Thoracic aorta (tissue), 2 donors: ENCODE data around the gene TBL3. TPM values are rescaled to one million over a fixed set of nuclear protein-coding genes. Genes with fewer than 3 reads are reported as not detected.

Experiments used
- ATAC-seq: fragments of 150-250 bp; one replicate; pipeline ENCODE4 v1.8.0; 2017; ENCODE audit warnings: low read depth; ENCODE audit not compliant: insufficient number of reproducible peaks, low FRiP score
- DNase-seq: peaks from one replicate; pipeline ENCODE4 v3.0.0-alpha.2; 2020; ENCODE audit warnings: low spot score
- H3K27ac ChIP-seq, 2 donors: fragments of 200-600 bp; sonication (generic); 1 replicate in 1 of 2; 2 replicates in 1 of 2; pipeline ENCODE4 v1.5.1; 2016; ENCODE audit warnings: mild to moderate bottlenecking in 2 of 2, moderate library complexity in 2 of 2
- H3K27me3 ChIP-seq: fragments of 200-600 bp; sonication (generic); replicated peaks from 2 replicates; pipeline ENCODE4 v1.6.0; 2016; ENCODE audit warnings: mild to moderate bottlenecking; ENCODE audit not compliant: insufficient read depth
- H3K36me3 ChIP-seq: fragments of 200-600 bp; sonication (generic); one replicate; pipeline ENCODE4 v1.5.1; 2016
- H3K4me1 ChIP-seq, 2 donors: fragments of 200-600 bp; sonication (generic); 1 replicate in 1 of 2; 2 replicates in 1 of 2; pipeline versions ENCODE4 v1.5.1 to v1.6.0; 2016; ENCODE audit warnings: low read depth in 2 of 2, mild to moderate bottlenecking in 1 of 2; ENCODE audit not compliant: control insufficient read depth in 1 of 2
- H3K4me3 ChIP-seq: fragments of 200-600 bp; sonication (generic); 2 replicates; pipeline ENCODE4 v1.5.1; 2016; ENCODE audit warnings: mild to moderate bottlenecking
- H3K9me3 ChIP-seq: fragments of 200-600 bp; sonication (generic); 2 replicates; pipeline ENCODE4 v1.5.1; 2016
- total RNA-seq, 2 donors: library from RNA; depleted of rRNA; stranded (reverse); fragments of >200 nt; gene quantifications; one replicate each; pipeline versions ENCODE4 v1.1.0 to v1.2.3, GENCODE V29; 2016
- TF ChIP-seq, protein P1 (sequence below): fragments of 200-600 bp; sonication (generic); IDR thresholded peaks from one replicate; pipeline ENCODE4 v1.5.1; 2019; ENCODE audit warnings: antibody characterized with exemption

TBL3 gene
- total RNA-seq, 2 donors from 2014 or later = 22.2 to 44.8 TPM

DNA sequence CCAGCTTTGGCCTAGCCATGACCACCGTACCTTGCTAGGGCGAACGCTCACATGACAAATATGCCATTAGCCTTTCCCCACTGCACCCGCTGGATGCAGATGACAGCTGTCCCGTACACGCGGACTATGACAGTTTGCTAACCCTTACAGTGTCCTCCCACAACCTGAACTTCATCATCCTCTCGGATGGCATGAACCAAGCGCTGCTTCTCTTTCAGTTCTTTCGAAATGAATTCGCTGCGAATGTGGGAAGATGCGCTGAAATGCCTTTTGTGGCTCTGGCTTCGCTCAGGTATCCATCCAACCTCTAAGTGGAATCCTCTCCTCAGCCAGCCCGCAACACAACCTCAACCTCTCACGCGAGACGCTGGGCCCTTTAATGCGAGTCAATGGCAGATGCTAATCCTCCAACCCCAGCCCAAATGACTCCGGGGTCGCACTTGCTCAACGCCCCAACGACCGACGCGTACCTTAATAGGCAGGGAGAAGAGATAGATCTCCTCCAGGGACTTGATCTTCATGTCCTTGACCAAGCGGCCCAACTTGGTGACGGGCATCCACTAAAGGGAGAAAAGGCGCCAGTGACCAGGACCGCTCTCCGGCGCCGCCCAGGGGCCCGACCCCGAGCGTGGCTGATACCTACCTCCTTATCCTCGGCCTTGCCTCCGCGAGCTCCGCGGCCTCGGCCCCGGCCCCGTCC, 7.9 kb upstream of the TBL3 start:
- ATAC-seq = peak; percentile 5
- Histone ChIP-seq H3K4me3 (peak overlapping the region; percentile 92), H3K27ac (peak overlapping the region; percentile 96 to 97), H3K9me3 (no peaks in the 10 kb centered on the region), H3K27me3 (no peaks in the 10 kb centered on the region), H3K36me3 (peaks cover 18% of the 10 kb centered on the region), H3K4me1 (peaks cover 12 to 24% of the 10 kb centered on the region in 2 donors)
- TF ChIP-seq, protein P1, sequence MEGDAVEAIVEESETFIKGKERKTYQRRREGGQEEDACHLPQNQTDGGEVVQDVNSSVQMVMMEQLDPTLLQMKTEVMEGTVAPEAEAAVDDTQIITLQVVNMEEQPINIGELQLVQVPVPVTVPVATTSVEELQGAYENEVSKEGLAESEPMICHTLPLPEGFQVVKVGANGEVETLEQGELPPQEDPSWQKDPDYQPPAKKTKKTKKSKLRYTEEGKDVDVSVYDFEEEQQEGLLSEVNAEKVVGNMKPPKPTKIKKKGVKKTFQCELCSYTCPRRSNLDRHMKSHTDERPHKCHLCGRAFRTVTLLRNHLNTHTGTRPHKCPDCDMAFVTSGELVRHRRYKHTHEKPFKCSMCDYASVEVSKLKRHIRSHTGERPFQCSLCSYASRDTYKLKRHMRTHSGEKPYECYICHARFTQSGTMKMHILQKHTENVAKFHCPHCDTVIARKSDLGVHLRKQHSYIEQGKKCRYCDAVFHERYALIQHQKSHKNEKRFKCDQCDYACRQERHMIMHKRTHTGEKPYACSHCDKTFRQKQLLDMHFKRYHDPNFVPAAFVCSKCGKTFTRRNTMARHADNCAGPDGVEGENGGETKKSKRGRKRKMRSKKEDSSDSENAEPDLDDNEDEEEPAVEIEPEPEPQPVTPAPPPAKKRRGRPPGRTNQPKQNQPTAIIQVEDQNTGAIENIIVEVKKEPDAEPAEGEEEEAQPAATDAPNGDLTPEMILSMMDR = no peak
- DNase-seq = no peak

DNA sequence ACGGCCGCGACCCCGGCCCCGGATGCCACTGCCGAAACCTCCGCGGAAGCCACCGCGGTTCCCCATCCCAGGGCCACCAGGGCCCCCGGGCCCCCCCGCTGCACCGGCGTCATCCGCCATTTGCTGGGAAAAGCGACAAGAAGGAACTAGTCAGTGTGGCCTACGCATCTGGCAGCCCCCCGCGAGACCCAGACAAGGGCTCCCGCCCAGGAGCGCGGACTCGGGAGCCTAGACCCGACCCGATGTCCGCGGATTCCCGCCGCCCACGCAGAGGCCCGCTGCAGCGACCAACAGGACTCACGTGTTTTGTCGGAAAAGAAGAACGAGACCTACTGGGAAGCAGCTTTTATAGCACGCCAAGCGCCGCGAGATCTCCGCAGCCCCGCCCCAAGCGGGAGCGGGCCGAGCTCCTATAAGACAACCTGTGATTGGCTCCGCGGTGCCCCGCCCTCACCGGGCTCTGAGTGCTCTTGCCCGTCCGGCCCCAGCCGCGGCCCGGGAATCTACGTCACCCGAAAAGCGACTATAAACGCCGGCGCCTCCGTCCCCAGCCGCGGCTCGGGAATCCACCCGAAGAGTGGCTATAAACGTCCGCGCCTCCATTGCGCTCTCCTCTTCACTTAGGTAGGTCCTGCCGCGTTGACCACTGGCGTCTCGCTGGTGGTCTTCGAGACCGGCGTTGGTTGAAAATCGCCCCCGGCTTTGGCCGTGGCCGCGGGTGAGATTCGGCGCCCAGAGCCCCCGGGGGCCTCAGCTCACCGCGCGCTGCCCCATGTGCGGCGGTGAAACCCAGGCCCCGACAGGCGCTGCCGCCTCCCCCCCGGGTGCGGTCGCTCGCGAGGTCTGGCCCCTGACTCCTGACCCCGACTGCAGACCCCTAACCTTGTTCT, 7.1 kb upstream of the TBL3 start, which contains the start of gene RPS2:
TSS of gene RPS2 (minus strand) at position 321 of the 890 bp plus-strand sequence. CDS start at position 120, 201 bp downstream.
- Histone ChIP-seq H3K27ac (peak within 1 kb of the TSS; percentile 96 to 97), H3K9me3 (no peaks in the 10 kb centered on the region), H3K36me3 (peaks cover 18% of the 10 kb centered on the region), H3K27me3 (no peaks in the 10 kb centered on the region), H3K4me3 (peak within 1 kb of the TSS; percentile 92), H3K4me1 (peaks cover 12 to 23% of the 10 kb centered on the region in 2 donors)
- TF ChIP-seq, protein P1 = no peak
- peak; percentile 99 for DNase-seq
- ATAC-seq = peak; percentile 94

DNA sequence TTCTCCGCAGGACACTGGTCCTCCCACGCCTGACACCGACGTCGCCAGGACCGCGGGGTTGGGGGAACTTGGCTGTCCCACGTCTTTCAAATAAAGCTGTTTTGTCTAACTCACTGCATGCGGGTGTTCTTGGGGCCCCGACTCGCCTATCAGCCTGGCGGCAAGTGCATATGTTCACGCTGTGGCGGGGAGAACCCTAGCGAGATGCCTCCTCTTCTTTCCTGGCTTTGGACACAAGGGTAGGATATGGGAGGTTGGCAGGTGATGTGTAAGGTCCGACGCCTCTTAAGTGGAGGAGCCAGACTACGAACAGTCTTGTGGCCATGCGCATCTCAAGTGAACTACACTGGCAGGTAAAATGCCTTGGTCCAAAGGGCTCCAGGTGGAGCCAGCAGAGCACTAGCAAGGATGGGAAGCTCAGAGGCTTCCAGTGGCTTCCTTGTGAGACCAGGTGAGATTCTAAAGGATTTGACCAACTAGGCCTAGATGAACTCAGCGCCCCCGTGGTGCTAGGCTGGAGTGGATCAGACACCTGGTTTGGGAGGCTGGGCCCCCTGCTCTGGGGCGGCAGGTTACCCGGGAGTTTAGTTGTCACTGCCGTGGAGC, 6.4 kb upstream of the TBL3 start:
- Histone ChIP-seq H3K4me1 (peaks cover 9 to 15% of the 10 kb centered on the region in 2 donors), H3K36me3 (peaks cover 18% of the 10 kb centered on the region), H3K9me3 (no peaks in the 10 kb centered on the region), H3K27me3 (no peaks in the 10 kb centered on the region), H3K4me3 (peak overlapping the region; percentile 92), H3K27ac (peak overlapping the region; percentile 96 to 97)
- TF ChIP-seq, protein P1 = no peak
- ATAC-seq (no peak), DNase-seq (no peak)

- H3K4me3 ChIP-seq = peak within 1 kb of the TSS; percentile 92
- H3K9me3 ChIP-seq = no peaks in the 10 kb centered on the region
- no peak for DNase-seq
- TF ChIP-seq, protein P1 = no peak
- H3K4me1 ChIP-seq = peaks cover 13 to 17% of the 10 kb centered on the region in 2 donors
- peak within 1 kb of the TSS; percentile 96 to 97 for H3K27ac ChIP-seq
- H3K27me3 ChIP-seq = no peaks in the 10 kb centered on the region
- H3K36me3 ChIP-seq = peaks cover 15% of the 10 kb centered on the region
- ATAC-seq = no peak
Observed at GRCh38 chr16:1966460-1966859, 5.4 kb upstream of the TBL3 start, which contains the start of gene RNF151. TSS of gene RNF151 (plus strand) at chr16:1966856. CDS start at chr16:1966882, 26 bp downstream.
